GM23248 (cell line): ENCODE data around the gene GCG. TPM values are rescaled to one million over a fixed set of nuclear protein-coding genes. Genes with fewer than 3 reads are reported as not detected.

Experiments used
- DNase-seq: peaks from one replicate; pipeline ENCODE4 v3.0.0-alpha.2; 2015
- H2AFZ ChIP-seq: fragments of 200-600 bp; sonication (generic); 2 replicates; pipeline ENCODE4 v1.6.1; 2016; ENCODE audit warnings: antibody characterized with exemption
- H3F3A ChIP-seq: fragments of 200-600 bp; sonication (generic); 2 replicates; pipeline ENCODE4 v1.6.1; 2016; ENCODE audit warnings: mild to moderate bottlenecking, antibody characterized with exemption, mixed run types; ENCODE audit not compliant: insufficient read depth
- H3K27ac ChIP-seq: fragments of 200-600 bp; sonication (generic); 2 replicates; pipeline ENCODE4 v1.5.1; 2016; ENCODE audit warnings: mild to moderate bottlenecking
- H3K27me3 ChIP-seq: fragments of 200-600 bp; sonication (generic); replicated peaks from 2 replicates; pipeline ENCODE4 v1.6.1; 2016; ENCODE audit warnings: mild to moderate bottlenecking; ENCODE audit not compliant: insufficient read depth
- H3K36me3 ChIP-seq: fragments of 200-600 bp; sonication (generic); 2 replicates; pipeline ENCODE4 v1.6.1; 2016; ENCODE audit warnings: low read depth, mild to moderate bottlenecking
- H3K4me1 ChIP-seq: fragments of 200-600 bp; sonication (generic); 2 replicates; pipeline ENCODE4 v1.6.1; 2016; ENCODE audit warnings: mild to moderate bottlenecking; ENCODE audit not compliant: insufficient read depth
- H3K4me2 ChIP-seq: fragments of 200-600 bp; sonication (generic); one replicate; pipeline ENCODE4 v1.6.1; 2016; ENCODE audit warnings: mild to moderate bottlenecking; ENCODE audit not compliant: unreplicated experiment
- H3K4me3 ChIP-seq: fragments of 200-600 bp; sonication (generic); 2 replicates; pipeline ENCODE4 v1.5.1; 2016; ENCODE audit warnings: mild to moderate bottlenecking
- H3K79me2 ChIP-seq: fragments of 200-600 bp; sonication (generic); 2 replicates; pipeline ENCODE4 v1.6.1; 2016; ENCODE audit warnings: mild to moderate bottlenecking; ENCODE audit not compliant: insufficient read depth
- H3K9ac ChIP-seq: fragments of 200-600 bp; sonication (generic); 2 replicates; pipeline ENCODE4 v1.6.1; 2016; ENCODE audit warnings: mild to moderate bottlenecking
- H3K9me2 ChIP-seq: fragments of 200-600 bp; sonication (generic); 2 replicates; pipeline ENCODE4 v1.6.1; 2016; ENCODE audit warnings: mixed run types, mild to moderate bottlenecking, moderate library complexity; ENCODE audit not compliant: insufficient read depth
- H3K9me3 ChIP-seq: fragments of 200-600 bp; sonication (generic); one replicate; pipeline ENCODE4 v1.6.1; 2017; ENCODE audit warnings: low read depth
- H4K20me1 ChIP-seq: fragments of 200-600 bp; sonication (generic); 2 replicates; pipeline ENCODE4 v1.6.0; 2016; ENCODE audit not compliant: insufficient read depth
- EZH2 ChIP-seq: fragments of 200-600 bp; sonication (generic); IDR thresholded peaks from 2 replicates; pipeline ENCODE4 v1.6.1; 2018; ENCODE audit warnings: antibody characterized with exemption, mild to moderate bottlenecking; ENCODE audit not compliant: insufficient read depth, poor library complexity, severe bottlenecking
- EZH2phosphoT487 ChIP-seq: fragments of 200-600 bp; sonication (generic); IDR thresholded peaks from 2 replicates; pipeline ENCODE4 v1.6.1; 2018; ENCODE audit warnings: antibody characterized with exemption, moderate library complexity, mild to moderate bottlenecking, low read depth; ENCODE audit not compliant: insufficient read depth
- WGBS, 2 experiments: methylation state at CpG; one replicate each; pipeline ENCODE4 v1.1.6; 2015 to 2017; ENCODE audit warnings: low lambda C conversion rate in 2 of 2, low coverage in 1 of 2; ENCODE audit errors: missing lambda C conversion rate in 2 of 2; 5-methylcytosine and 5-hydroxymethylcytosine counted together
- in situ Hi-C: fragments of 300-500 bp; cut with MboI; formaldehyde crosslinking; loops from 2 replicates; pipeline ENCODE4 v1.15.0; 2020
- polyA plus RNA-seq: library from polyadenylated mRNA; unstranded; fragments of >200 nt; fragmentation: Nextera tagmentation; extraction: Ambion mirVana; gene quantifications from 2 replicates; pipeline ENCODE4 v1.2.1, GENCODE V29; 2016
- total RNA-seq: library from RNA; depleted of rRNA; stranded (reverse); fragments of >200 nt; shearing (Covaris generic); gene quantifications from 2 replicates; pipeline ENCODE4 v1.2.3, GENCODE V29; 2014

The GCG gene
- total and polyA plus RNA-seq, 2 experiments from 2014 or later = not detected

GRCh38 chr2:162197069-162197825, 45.2 kb upstream of the GCG start:
- in situ Hi-C loops = no loop called here
- Histone ChIP-seq H3K27ac (peak overlapping the region; percentile 75), H2AFZ (no peak overlapping the region), H3K36me3 (peaks cover 78% of the 10 kb centered on the region), H3K79me2 (no peaks in the 10 kb centered on the region), H3K4me2 (peak overlapping the region; percentile 45), H3K9me3 (no peaks in the 10 kb centered on the region), H3K4me3 (no peak overlapping the region), H3K27me3 (no peaks in the 10 kb centered on the region), H3F3A (peaks cover 62% of the 10 kb centered on the region), H4K20me1 (no peaks in the 10 kb centered on the region), H3K9me2 (no peaks in the 10 kb centered on the region), H3K4me1 (peaks cover 21% of the 10 kb centered on the region), H3K9ac (peak overlapping the region; percentile 41)
- no peak for TF ChIP-seq EZH2phosphoT487
- TF ChIP-seq EZH2 = no peak
- peak; percentile 65 for DNase-seq
- WGBS, 2 experiments = 97 to 100% methylated on average over 2 of the region's 2 CpGs

- no peaks in the 10 kb centered on the region for H4K20me1 ChIP-seq
- H3K9me2 ChIP-seq = no peaks in the 10 kb centered on the region
- H3F3A ChIP-seq = peaks cover 58% of the 10 kb centered on the region
- peak overlapping the region; percentile 45 for H3K4me2 ChIP-seq
- peaks cover 21% of the 10 kb centered on the region for H3K4me1 ChIP-seq
- H3K4me3 ChIP-seq = no peak overlapping the region
- in situ Hi-C loops = no loop called here
- TF ChIP-seq EZH2phosphoT487 (no peak), EZH2 (no peak)
- peak overlapping the region; percentile 75 for H3K27ac ChIP-seq
- H3K36me3 ChIP-seq = peaks cover 73% of the 10 kb centered on the region
- no peaks in the 10 kb centered on the region for H3K27me3 ChIP-seq
- WGBS, 2 experiments = 45 to 47% methylated on average over 7 of the region's 7 CpGs
- peak overlapping the region; percentile 41 for H3K9ac ChIP-seq
- H2AFZ ChIP-seq = no peak overlapping the region
- no peaks in the 10 kb centered on the region for H3K79me2 ChIP-seq
- DNase-seq = peak; percentile 90
- H3K9me3 ChIP-seq = no peaks in the 10 kb centered on the region
These were observed 44.6 kb upstream of the GCG start for GRCh38 chr2:162196638-162197037.

- H3K36me3 ChIP-seq = peaks cover 83% of the 10 kb centered on the region
- H3K4me1 ChIP-seq = no peaks in the 10 kb centered on the region
- H3K27me3 ChIP-seq = no peaks in the 10 kb centered on the region
- DNase-seq = no peak
- H3K4me2 ChIP-seq = no peak overlapping the region
- H2AFZ ChIP-seq = no peak overlapping the region
- H3K9ac ChIP-seq = no peak overlapping the region
- H3K4me3 ChIP-seq = no peak overlapping the region
- H3K27ac ChIP-seq = no peak overlapping the region
- 97 to 98% methylated on average over 3 of the region's 3 CpGs for WGBS, 2 experiments
- peaks cover 12% of the 10 kb centered on the region for H3F3A ChIP-seq
- 0 out of 2 replicates have a peak, but pooled peaks cover 7% of the 10 kb centered on the region for H3K79me2 ChIP-seq
- TF ChIP-seq EZH2phosphoT487 (no peak), EZH2 (no peak)
- no peaks in the 10 kb centered on the region for H3K9me2 ChIP-seq
- no peaks in the 10 kb centered on the region for H4K20me1 ChIP-seq
- in situ Hi-C loops = no loop called here
- no peaks in the 10 kb centered on the region for H3K9me3 ChIP-seq
These were observed 36.4 kb upstream of the GCG start for GRCh38 chr2:162188451-162188850.

GRCh38 chr2:162185541-162186232, 33.6 kb upstream of the GCG start:
- no peak overlapping the region for H3K4me3 ChIP-seq
- 88 to 90% methylated on average over 5 of the region's 5 CpGs for WGBS, 2 experiments
- peaks cover 88% of the 10 kb centered on the region for H3K36me3 ChIP-seq
- 0 out of 2 replicates have a peak, but pooled peaks cover 7% of the 10 kb centered on the region for H3K79me2 ChIP-seq
- no peak for TF ChIP-seq EZH2
- TF ChIP-seq EZH2phosphoT487 = no peak
- H3K9me3 ChIP-seq = no peaks in the 10 kb centered on the region
- H3F3A ChIP-seq = peaks cover 12% of the 10 kb centered on the region
- H3K4me1 ChIP-seq = no peaks in the 10 kb centered on the region
- H3K9me2 ChIP-seq = no peaks in the 10 kb centered on the region
- H4K20me1 ChIP-seq = no peaks in the 10 kb centered on the region
- H3K27ac ChIP-seq = no peak overlapping the region
- in situ Hi-C loops = no loop called here
- no peak overlapping the region for H3K9ac ChIP-seq
- H2AFZ ChIP-seq = no peak overlapping the region
- no peak overlapping the region for H3K4me2 ChIP-seq
- DNase-seq = no peak
- H3K27me3 ChIP-seq = no peaks in the 10 kb centered on the region
